BE2C (cell line): ENCODE data around the gene CDKL4.

Source experiments
- DNase-seq: peaks from one replicate; pipeline ENCODE4 v3.0.0-alpha.2; 2020
- H3K27me3 ChIP-seq: fragments of 250-450 bp; sonication (Bioruptor Pico); 2 replicates; pipeline ENCODE4 v1.5.1; 2020; ENCODE audit warnings: mild to moderate bottlenecking
- H3K36me3 ChIP-seq: fragments of 250-450 bp; sonication (Bioruptor Pico); 2 replicates; pipeline ENCODE4 v1.5.1; 2020; ENCODE audit warnings: mild to moderate bottlenecking
- H3K4me1 ChIP-seq: fragments of 250-450 bp; sonication (Bioruptor Pico); 2 replicates; pipeline ENCODE4 v1.5.1; 2020
- H3K4me3 ChIP-seq: 2 replicates; pipeline ENCODE4 v1.5.1; 2011; ENCODE audit warnings: low read depth, low read length
- H3K9me3 ChIP-seq: fragments of 250-450 bp; sonication (Bioruptor Pico); 2 replicates; pipeline ENCODE4 v1.5.1; 2020
- TF ChIP-seq, protein P1 (sequence below): IDR thresholded peaks from 2 replicates; pipeline ENCODE4 v1.5.1; 2012; ENCODE audit warnings: mild to moderate bottlenecking, low read depth, low read length

CDKL4 gene

DNA sequence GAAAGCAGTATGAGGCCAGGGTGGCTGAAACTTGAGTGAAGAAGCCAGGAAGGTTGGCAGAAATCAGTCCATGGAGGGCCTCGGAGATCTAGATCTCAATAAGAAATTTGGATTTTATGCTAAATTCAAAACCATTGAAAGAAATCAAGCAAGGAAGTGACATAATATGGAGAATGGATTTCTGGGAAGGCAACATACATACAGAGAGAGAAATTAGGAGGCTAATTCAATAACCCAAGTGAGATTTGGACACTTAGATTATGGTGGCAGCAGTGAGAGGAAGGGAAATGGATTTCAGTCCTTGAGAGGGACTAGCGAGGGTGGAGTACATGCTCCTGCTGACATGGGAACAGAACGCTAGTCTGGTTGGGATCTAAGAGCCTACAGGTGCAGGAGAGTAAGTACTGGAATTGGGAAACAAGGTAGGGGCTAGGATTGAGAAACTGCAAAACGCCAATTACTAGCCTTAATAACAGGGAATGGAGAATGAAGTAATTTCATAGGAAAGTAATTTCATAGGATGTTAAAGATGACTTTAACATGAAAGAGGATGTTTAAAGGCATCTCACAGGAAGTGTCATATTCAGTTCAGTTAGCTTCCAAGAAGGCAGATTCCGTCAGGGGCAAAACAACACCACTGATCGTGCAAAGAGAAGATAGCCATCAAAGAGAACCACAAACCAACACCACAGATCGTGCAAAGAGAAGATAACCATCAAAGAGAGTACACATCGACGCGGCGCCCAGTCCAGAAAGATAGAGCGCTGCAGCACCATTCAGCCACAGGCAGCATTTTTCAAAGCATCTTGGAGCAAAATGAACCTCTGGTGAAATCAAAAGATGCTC lies 27.2 kb downstream of the CDKL4 start:
- no peaks in the 10 kb centered on the region for H3K36me3 ChIP-seq

DNA sequence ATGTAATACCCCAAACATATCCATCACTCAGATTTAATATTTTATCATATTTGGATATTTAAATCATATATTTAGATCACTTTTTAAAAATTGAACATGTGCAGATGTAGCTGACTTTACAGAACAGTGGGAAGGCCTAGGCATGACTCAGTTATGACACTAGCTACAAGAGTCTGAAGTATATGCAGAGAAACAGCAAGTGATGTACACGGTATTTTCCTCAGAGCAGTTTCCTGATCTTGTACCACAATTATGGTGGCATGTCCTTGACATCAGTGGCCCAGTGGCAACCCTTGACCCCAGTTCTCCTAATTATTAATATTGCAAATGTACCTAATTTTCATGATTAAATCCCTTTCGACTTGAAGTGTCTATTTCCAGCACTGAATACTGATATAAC lies 28.2 kb downstream of the CDKL4 start:
- H3K9me3 ChIP-seq: no peaks in the 10 kb centered on the region
- peaks cover 9% of the 10 kb centered on the region; the same call in 1 of the 2 replicates for H3K4me1 ChIP-seq
- H3K36me3 ChIP-seq: no peaks in the 10 kb centered on the region
- no peak for DNase-seq
- TF ChIP-seq, protein P1, sequence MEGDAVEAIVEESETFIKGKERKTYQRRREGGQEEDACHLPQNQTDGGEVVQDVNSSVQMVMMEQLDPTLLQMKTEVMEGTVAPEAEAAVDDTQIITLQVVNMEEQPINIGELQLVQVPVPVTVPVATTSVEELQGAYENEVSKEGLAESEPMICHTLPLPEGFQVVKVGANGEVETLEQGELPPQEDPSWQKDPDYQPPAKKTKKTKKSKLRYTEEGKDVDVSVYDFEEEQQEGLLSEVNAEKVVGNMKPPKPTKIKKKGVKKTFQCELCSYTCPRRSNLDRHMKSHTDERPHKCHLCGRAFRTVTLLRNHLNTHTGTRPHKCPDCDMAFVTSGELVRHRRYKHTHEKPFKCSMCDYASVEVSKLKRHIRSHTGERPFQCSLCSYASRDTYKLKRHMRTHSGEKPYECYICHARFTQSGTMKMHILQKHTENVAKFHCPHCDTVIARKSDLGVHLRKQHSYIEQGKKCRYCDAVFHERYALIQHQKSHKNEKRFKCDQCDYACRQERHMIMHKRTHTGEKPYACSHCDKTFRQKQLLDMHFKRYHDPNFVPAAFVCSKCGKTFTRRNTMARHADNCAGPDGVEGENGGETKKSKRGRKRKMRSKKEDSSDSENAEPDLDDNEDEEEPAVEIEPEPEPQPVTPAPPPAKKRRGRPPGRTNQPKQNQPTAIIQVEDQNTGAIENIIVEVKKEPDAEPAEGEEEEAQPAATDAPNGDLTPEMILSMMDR: no peak
- no peaks in the 10 kb centered on the region for H3K27me3 ChIP-seq
- no peak overlapping the region for H3K4me3 ChIP-seq

More for the DNA sequence above, 27.2 kb downstream of the CDKL4 start:
- Histone ChIP-seq H3K27me3 (no peaks in the 10 kb centered on the region), H3K9me3 (no peaks in the 10 kb centered on the region), H3K4me1 (peaks cover 9% of the 10 kb centered on the region; the same call in 1 of the 2 replicates), H3K4me3 (no peak overlapping the region)
- no peak for DNase-seq
- TF ChIP-seq, protein P1: no peak

DNA sequence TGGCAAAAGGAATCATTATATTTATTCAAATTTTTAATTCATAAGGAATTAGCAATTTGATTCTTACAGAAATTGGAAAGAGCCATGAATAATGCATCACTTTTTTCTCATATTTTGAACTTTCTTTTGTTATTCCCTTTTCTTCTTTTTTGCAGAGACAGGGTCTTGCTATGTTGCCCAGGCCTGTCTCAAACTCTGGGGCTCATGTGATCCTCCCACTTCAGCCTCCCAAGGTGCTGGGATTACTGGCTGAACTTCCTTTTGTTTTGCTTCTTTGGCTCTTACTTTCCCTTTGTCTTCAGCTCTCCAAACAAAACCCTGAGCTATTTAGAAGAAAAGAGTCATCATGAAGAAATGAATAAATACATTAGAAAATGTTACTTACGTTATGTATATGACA lies 30.8 kb downstream of the CDKL4 start:
- TF ChIP-seq, protein P1: no peak
- peaks cover 9% of the 10 kb centered on the region; the same call in 1 of the 2 replicates for H3K4me1 ChIP-seq
- H3K27me3 ChIP-seq: no peaks in the 10 kb centered on the region
- H3K4me3 ChIP-seq: no peak overlapping the region
- no peaks in the 10 kb centered on the region for H3K9me3 ChIP-seq
- DNase-seq: no peak
- H3K36me3 ChIP-seq: no peaks in the 10 kb centered on the region

DNA sequence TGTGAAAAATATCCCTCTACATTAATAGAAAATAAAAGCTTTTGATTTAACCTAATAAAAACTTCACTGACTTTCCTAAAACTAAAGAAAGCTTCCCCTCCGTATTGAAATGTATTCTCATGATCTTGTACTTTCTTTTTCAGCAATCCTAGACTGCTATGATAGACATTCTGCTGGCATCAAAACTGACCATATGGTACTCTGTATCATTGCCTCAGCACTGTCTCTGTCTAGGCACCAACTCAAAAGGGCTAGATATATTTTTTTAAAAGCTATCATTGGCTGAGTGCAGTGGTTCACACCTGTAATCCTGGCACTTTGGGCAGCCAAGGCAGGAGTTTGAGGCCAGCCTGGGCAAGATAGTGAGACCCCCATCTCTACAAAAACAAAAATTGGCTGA lies 32.9 kb downstream of the CDKL4 start:
- DNase-seq: no peak
- TF ChIP-seq, protein P1: no peak

DNA sequence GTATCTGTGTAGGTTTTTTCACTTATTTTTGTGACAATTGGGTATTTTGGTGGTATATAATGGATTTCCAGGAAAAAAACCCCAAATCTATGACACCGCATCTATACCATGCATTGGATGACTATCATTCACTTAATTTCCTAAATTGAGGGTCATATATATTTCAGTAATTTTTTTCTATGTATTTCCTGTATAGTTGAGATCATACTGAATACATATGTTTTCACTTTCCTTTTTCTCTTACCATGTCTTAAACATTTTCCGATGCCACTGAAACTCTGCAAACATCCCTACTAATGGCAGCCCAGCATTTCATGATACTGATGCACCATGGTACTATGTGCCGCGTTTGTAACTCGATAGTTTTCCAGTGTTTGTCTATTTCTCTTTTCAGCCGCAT lies 40.4 kb downstream of the CDKL4 start:
- H3K4me3 ChIP-seq: no peak overlapping the region
- no peak for DNase-seq
- TF ChIP-seq, protein P1: no peak
- no peaks in the 10 kb centered on the region for H3K9me3 ChIP-seq
- no peaks in the 10 kb centered on the region for H3K27me3 ChIP-seq
- H3K36me3 ChIP-seq: no peaks in the 10 kb centered on the region
- H3K4me1 ChIP-seq: no peaks in the 10 kb centered on the region

More for the DNA sequence above, 32.9 kb downstream of the CDKL4 start:
- Histone ChIP-seq H3K9me3 (no peaks in the 10 kb centered on the region), H3K27me3 (no peaks in the 10 kb centered on the region), H3K36me3 (no peaks in the 10 kb centered on the region), H3K4me1 (no peaks in the 10 kb centered on the region), H3K4me3 (no peak overlapping the region)
